GM12878 (cell line): ENCODE measurements around the gene ADAMTSL3. TPM values are rescaled to one million over a fixed set of nuclear protein-coding genes. Genes with fewer than 3 reads are reported as not detected.

Experiments
- CUX1 ChIP-seq: IDR thresholded peaks from 2 replicates; pipeline ENCODE4 v1.6.1; 2012; ENCODE audit warnings: improper control_type of control experiment, low read depth, low read length; ENCODE audit not compliant: insufficient replicate concordance
- EGR1 ChIP-seq, 2 experiments: IDR thresholded peaks; 1 replicate in 1 of 2; 2 replicates in 1 of 2; pipeline ENCODE4 v1.6.1; 2011 to 2012; ENCODE audit warnings: low read depth in 2 of 2, low read length in 2 of 2, borderline replicate concordance in 1 of 2, mild to moderate bottlenecking in 1 of 2, moderate library complexity in 1 of 2
- EP300 ChIP-seq, 2 experiments: fragments of 150-350 bp in 1 of 2; IDR thresholded peaks; 2 replicates each; pipeline ENCODE4 v1.6.1; 2011 to 2012; ENCODE audit warnings: low read depth in 2 of 2, low read length in 2 of 2, borderline replicate concordance in 1 of 2, improper control_type of control experiment in 1 of 2, inconsistent platforms in 1 of 2; ENCODE audit not compliant: control insufficient read depth in 1 of 2
- MEF2A ChIP-seq: IDR thresholded peaks from 2 replicates; pipeline ENCODE4 v1.6.1; 2011; ENCODE audit warnings: low read depth, mild to moderate bottlenecking, low read length, moderate library complexity; ENCODE audit not compliant: insufficient read depth
- NR2C2 ChIP-seq: IDR thresholded peaks from 2 replicates; pipeline ENCODE4 v1.6.1; 2011; ENCODE audit warnings: borderline replicate concordance, low read depth; ENCODE audit not compliant: control insufficient read depth, insufficient read length
- YBX1 ChIP-seq: fragments of 450-650 bp; IDR thresholded peaks from 2 replicates; pipeline ENCODE4 v1.6.1; 2016; ENCODE audit warnings: antibody characterized with exemption
- polyA plus RNA-seq, 11 experiments: library from polyadenylated mRNA; depleted of rRNA in 4 of 11; unstranded in 6 of 11; stranded (reverse) in 5 of 11; fragments of >200 nt; fragmentation: Nextera tagmentation in 4 of 11; fragmentation: Illumina TruSeq in 1 of 11; extraction: Ambion mirVana in 4 of 11; extraction: Trizol in 1 of 11; gene quantifications; 1 replicate in 1 of 11; 2 replicates in 10 of 11; pipeline versions ENCODE4 v1.2.1 to v1.2.3, GENCODE V29; 2011 to 2016; ENCODE audit warnings: inconsistent platforms in 2 of 11, missing spikeins in 2 of 11, low read depth in 1 of 11
- total RNA-seq, 4 experiments: library from RNA; depleted of rRNA in 3 of 4; stranded (reverse); fragments of >200 nt in 3 of 4; fragmentation: Illumina TruSeq in 1 of 4; extraction: Trizol in 1 of 4; gene quantifications; 2 replicates each; pipeline versions ENCODE4 v1.2.1 to v1.2.3, GENCODE V29; 2013 to 2021

Gene ADAMTSL3
- total and polyA plus RNA-seq, 10 of the 15 experiments (the other 5 are each of a cell fraction or from before 2014, with no cell fraction given) = 0.01 to 0.28 (median 0.13) TPM

- no peak for TF ChIP-seq CUX1
- TF ChIP-seq EGR1 (IDR thresholded peaks at IDR 0.05; ENCODE audit: borderline replicate concordance in 1 of 2, low read depth in 2 of 2, low read length in 2 of 2) = no peak
- no peak for TF ChIP-seq YBX1
- no peak for TF ChIP-seq EP300 (IDR thresholded peaks at IDR 0.05; ENCODE audit: borderline replicate concordance in 1 of 2, control insufficient read depth in 1 of 2, low read depth in 2 of 2, low read length in 2 of 2)
- no peak for TF ChIP-seq MEF2A
- no peak for TF ChIP-seq NR2C2
Observed at GRCh38 chr15:83998486-83998885, 344.6 kb downstream of the ADAMTSL3 start (continued).
